Psoas muscle (tissue), 8 donors: Measurements from ENCODE around the gene MYLK4. TPM values are rescaled to one million over a fixed set of nuclear protein-coding genes. Genes with fewer than 3 reads are reported as not detected.

Experiments used
- ATAC-seq, 4 donors: fragments of 200-7000 bp; cut with Tn5 transposase; one replicate each; pipeline ENCODE4 v1.9.1; 2020; ENCODE audit warnings: moderate library complexity in 3 of 4, mild to moderate bottlenecking in 2 of 4
- DNase-seq, 2 donors: peaks; one replicate each; pipeline ENCODE4 v3.0.0-alpha.2; 2020
- H3K27ac ChIP-seq: fragments of 200-600 bp; one replicate; pipeline ENCODE4 v1.8.0; 2022
- H3K27me3 ChIP-seq, 3 donors: fragments of 200-600 bp in 1 of 3; one replicate each; pipeline versions ENCODE4 v1.6.1 to v1.8.0; 2013 to 2022; ENCODE audit warnings: low read length in 2 of 3, mild to moderate bottlenecking in 2 of 3, moderate library complexity in 1 of 3; ENCODE audit not compliant: insufficient read depth in 3 of 3
- H3K36me3 ChIP-seq, 2 donors: fragments of 200-600 bp in 1 of 2; one replicate each; pipeline versions ENCODE4 v1.6.1 to v1.8.0; 2013 to 2022; ENCODE audit warnings: low read depth in 1 of 2, mild to moderate bottlenecking in 1 of 2, moderate library complexity in 1 of 2; ENCODE audit not compliant: insufficient read depth in 1 of 2
- H3K4me1 ChIP-seq: fragments of 200-600 bp; one replicate; pipeline ENCODE4 v1.8.0; 2022
- H3K4me3 ChIP-seq: fragments of 200-600 bp; one replicate; pipeline ENCODE4 v1.8.0; 2022; ENCODE audit warnings: mild to moderate bottlenecking
- H3K9me3 ChIP-seq: fragments of 200-600 bp; one replicate; pipeline ENCODE4 v1.8.0; 2022
- CTCF ChIP-seq: fragments of 200-600 bp; IDR thresholded peaks from one replicate; pipeline ENCODE4 v1.8.0; 2022; ENCODE audit warnings: antibody characterized with exemption
- WGBS, 3 donors: extraction: QIAGEN DNeasy Blood & Tissue Kit; methylation state at CpG; one replicate each; pipeline versions ENCODE4 v1.1.6 to v1.1.7; 2013; 5-methylcytosine and 5-hydroxymethylcytosine counted together
- intact Hi-C, 2 donors: fragments of 100-400 bp; cut with DNase I; formaldehyde crosslinking; loops; one replicate each; pipeline versions ENCODE4 v1.11.0 to v1.14.2; 2022
- polyA plus RNA-seq, 3 donors: library from polyadenylated mRNA; stranded (reverse); fragments of 200-250 nt; gene quantifications; one replicate each; pipeline ENCODE4 v1.2.3, GENCODE V29; 2013
- total RNA-seq, 4 donors: library from RNA; stranded (reverse); fragmentation: NEBNext Ultra II Directional in 2 of 4; extraction: Animal tissue kit (Norgen Biotek cat#: 25700) in 2 of 4; gene quantifications; one replicate each; pipeline versions ENCODE4 v1.2.1 to v1.2.4, GENCODE V29; 2021 to 2023
- donor health status: healthy with polysubstance abuse.
- donor health status: DM: no; HTN: no; CAD: no; lungs with moderate emphysema.
- donor health status: Bipolar disorder and iron deficiency.
- donor health status: healthy.
- donor health status: DM: yes; HTN: yes; CAD: no.
- donor health status: DM: no; HTN: no; CAD: no.
- donor health status: DM: no; HTN: no; CAD: no.
- donor health status: DM: yes; HTN: yes; CAD: no.

Gene MYLK4
- total and polyA plus RNA-seq, 7 donors, result 0.09 to 143 (median 2.9) TPM

- WGBS, 3 donors, result 73 to 82% (median 73%) methylated on average over 3 of the region's 3 CpGs
- ATAC-seq, result no peak
- H3K36me3 ChIP-seq, result no peaks in the 10 kb centered on the region
- intact Hi-C loops, result no loop called here
- no peak for DNase-seq
- no peak for TF ChIP-seq CTCF
- no peaks in the 10 kb centered on the region for H3K27me3 ChIP-seq
- H3K4me3 ChIP-seq, result no peak overlapping the region
- no peak overlapping the region for H3K27ac ChIP-seq
- H3K9me3 ChIP-seq, result no peaks in the 10 kb centered on the region
- H3K4me1 ChIP-seq, result peaks cover 17% of the 10 kb centered on the region
These were observed 94.8 kb downstream of the MYLK4 start for GRCh38 chr6:2655844-2656433.

GRCh38 chr6:2653369-2654032 is 97.2 kb downstream of the MYLK4 start:
- intact Hi-C loops, result no loop called here
- 67 to 91% (median 80%) methylated on average over 1 of the region's 1 CpG for WGBS, 3 donors
- no peak overlapping the region for H3K4me3 ChIP-seq
- H3K4me1 ChIP-seq, result peaks cover 12% of the 10 kb centered on the region
- no peaks in the 10 kb centered on the region for H3K36me3 ChIP-seq
- no peak for DNase-seq
- TF ChIP-seq CTCF, result no peak
- no peaks in the 10 kb centered on the region for H3K27me3 ChIP-seq
- no peak overlapping the region for H3K27ac ChIP-seq
- no peak for ATAC-seq
- no peaks in the 10 kb centered on the region for H3K9me3 ChIP-seq

- Histone ChIP-seq H3K27ac (no peak overlapping the region), H3K4me1 (peaks cover 12% of the 10 kb centered on the region), H3K4me3 (no peak overlapping the region), H3K9me3 (no peaks in the 10 kb centered on the region), H3K36me3 (no peaks in the 10 kb centered on the region), H3K27me3 (no peaks in the 10 kb centered on the region)
- DNase-seq (no peak), ATAC-seq (no peak)
- 65 to 95% (median 93%) methylated on average over 3 of the region's 3 CpGs for WGBS, 3 donors
- intact Hi-C loops, result no loop called here
- TF ChIP-seq CTCF, result no peak
These were observed 98.1 kb downstream of the MYLK4 start for GRCh38 chr6:2652611-2653010.

GRCh38 chr6:2651961-2652360 is 98.8 kb downstream of the MYLK4 start:
- H3K4me3 ChIP-seq, result no peak overlapping the region

More at GRCh38 chr6:2651961-2652360, 98.8 kb downstream of the MYLK4 start:
- TF ChIP-seq CTCF, result no peak
- intact Hi-C loops, result no loop called here
- Histone ChIP-seq H3K27me3 (no peaks in the 10 kb centered on the region), H3K27ac (no peak overlapping the region), H3K36me3 (no peaks in the 10 kb centered on the region), H3K9me3 (no peaks in the 10 kb centered on the region), H3K4me1 (peaks cover 7% of the 10 kb centered on the region)
- 69 to 75% (median 73%) methylated on average over 3 of the region's 3 CpGs for WGBS, 3 donors
- ATAC-seq (no peak), DNase-seq (no peak)
